Measurements from ENCODE around the gene S1PR1.

The S1PR1 gene

GRCh38 chr1:101250222-101250621, 13.4 kb downstream of the S1PR1 start:
- DNase-seq, result no peak

- no peak for DNase-seq
Observed at GRCh38 chr1:101250656-101251272, 13.9 kb downstream of the S1PR1 start.

- DNase-seq, result no peak
Observed at GRCh38 chr1:101251504-101251903, 14.7 kb downstream of the S1PR1 start.

- peak; percentile 96 for DNase-seq
Observed at GRCh38 chr1:101253976-101254674, 17.3 kb downstream of the S1PR1 start.

GRCh38 chr1:101257500-101258325, 20.9 kb downstream of the S1PR1 start:
- peak; percentile 39 for DNase-seq

- DNase-seq, result peak; percentile 85
Observed at GRCh38 chr1:101259744-101260148, 22.9 kb downstream of the S1PR1 start.

GRCh38 chr1:101260556-101261350, 23.9 kb downstream of the S1PR1 start:
- peak; percentile 87 for DNase-seq

- no peak for DNase-seq
Observed at GRCh38 chr1:101261623-101262022, 24.8 kb downstream of the S1PR1 start.

- no peak for DNase-seq
Observed at GRCh38 chr1:101262060-101262459, 25.2 kb downstream of the S1PR1 start.

- DNase-seq, result peak; percentile 33
Observed at GRCh38 chr1:101262630-101263348, 26.0 kb downstream of the S1PR1 start.

- DNase-seq, result no peak
Observed at GRCh38 chr1:101264697-101265096, 27.9 kb downstream of the S1PR1 start.

GRCh38 chr1:101265684-101266083, 28.9 kb downstream of the S1PR1 start:
- DNase-seq, result no peak

GRCh38 chr1:101267082-101267481, 30.3 kb downstream of the S1PR1 start:
- DNase-seq, result no peak

- no peak for DNase-seq
Observed at GRCh38 chr1:101268893-101269292, 32.1 kb downstream of the S1PR1 start.

- no peak for DNase-seq
Observed at GRCh38 chr1:101275672-101276071, 38.9 kb downstream of the S1PR1 start.

GRCh38 chr1:101276818-101277217, 40.0 kb downstream of the S1PR1 start:
- no peak for DNase-seq

GRCh38 chr1:101278238-101278637, 41.4 kb downstream of the S1PR1 start:
- no peak for DNase-seq

GRCh38 chr1:101278845-101279244, 42.0 kb downstream of the S1PR1 start:
- DNase-seq, result no peak

GRCh38 chr1:101280049-101280592, 43.3 kb downstream of the S1PR1 start:
- DNase-seq, result no peak

- no peak for DNase-seq
Observed at GRCh38 chr1:101280942-101281654, 44.3 kb downstream of the S1PR1 start.

- DNase-seq, result no peak
Observed at GRCh38 chr1:101281751-101282150, 44.9 kb downstream of the S1PR1 start.

All from NCI-H226 (cell line).